HepG2 (cell line): ENCODE measurements around the gene JADE3. TPM values are rescaled to one million over a fixed set of nuclear protein-coding genes. Genes with fewer than 3 reads are reported as not detected.

Experiments used
- ATAC-seq: fragments of 200-7000 bp; cut with Tn5 transposase; 3 replicates; pipeline ENCODE4 v1.9.1; 2020; ENCODE audit warnings: mild to moderate bottlenecking, moderate library complexity
- BruUV-seq: library from RNA; stranded (reverse); fragments of 400-500 nt; replicated peaks from 2 replicates; lab custom pipeline; 2021; lab: Mats Ljungman, UMichigan
- CTCF ChIA-PET: fragments of 300-600 bp; formaldehyde crosslinking; extraction: SDS; loops from one replicate; lab custom pipeline; 2021; ENCODE audit warnings: low total read pairs, inconsistent platforms, low intra/inter-chr PET ratio; lab: Yijun Ruan, JAX
- POLR2A ChIA-PET: fragments of 350-600 bp; sonication (Branson Sonifier 250); formaldehyde crosslinking; loops from one replicate; lab custom pipeline; 2020; ENCODE audit warnings: antibody characterized with exemption, inconsistent platforms; lab: Yijun Ruan, JAX
- DNase-seq: peaks from one replicate; pipeline ENCODE4 v3.0.0-alpha.2; 2015; ENCODE audit warnings: low spot score
- FAIRE-seq: peaks from 3 replicates; lab custom pipeline; 2011; peaks lifted over from hg19 to GRCh38; lab: Jason Lieb, UNC
- H2AFZ ChIP-seq: one replicate; pipeline ENCODE4 v1.6.1; 2011; ENCODE audit warnings: low read length, inconsistent platforms
- H3K27ac ChIP-seq: fragments of 300-600 bp; 3 replicates; pipeline ENCODE4 v1.8.0; 2011; ENCODE audit warnings: mixed run types, mild to moderate bottlenecking, mixed read lengths, low read length, inconsistent platforms; ENCODE audit not compliant: insufficient read depth; ENCODE audit errors: extremely low read length
- H3K27me3 ChIP-seq, 2 experiments: fragments of 200-600 bp in 1 of 2; 2 replicates in 1 of 2; 3 replicates in 1 of 2; pipeline versions ENCODE4 v1.6.0 to v1.8.0; 2011; ENCODE audit warnings: low read length in 2 of 2, mild to moderate bottlenecking in 2 of 2, moderate library complexity in 2 of 2, inconsistent platforms in 1 of 2; ENCODE audit not compliant: insufficient read depth in 2 of 2, control insufficient read depth in 1 of 2
- H3K36me3 ChIP-seq, 2 experiments: fragments of 200-600 bp in 1 of 2; replicated peaks in 1 of 2; 2 replicates in 1 of 2; 3 replicates in 1 of 2; pipeline versions ENCODE4 v1.5.1 to v1.8.0; 2011; ENCODE audit warnings: low read length in 2 of 2, inconsistent platforms in 1 of 2; ENCODE audit not compliant: insufficient read depth in 2 of 2, control insufficient read depth in 1 of 2
- H3K4me1 ChIP-seq: 2 replicates; pipeline ENCODE4 v1.5.1; 2012; ENCODE audit warnings: low read length, inconsistent platforms; ENCODE audit not compliant: insufficient read depth
- H3K4me2 ChIP-seq: 2 replicates; pipeline ENCODE4 v1.6.0; 2011; ENCODE audit warnings: low read depth, low read length, inconsistent platforms
- H3K4me3 ChIP-seq, 3 experiments: fragments of 200-600 bp in 1 of 3; sonication (generic), shearing (Covaris generic) in 1 of 3; replicated peaks in 1 of 3; 2 replicates each; pipeline ENCODE4 v1.5.1; 2011 to 2016; ENCODE audit warnings: low read length in 3 of 3, inconsistent platforms in 2 of 3, low read depth in 2 of 3, mild to moderate bottlenecking in 2 of 3, control low read depth in 1 of 3, mixed read lengths in 1 of 3; ENCODE audit not compliant: insufficient read depth in 1 of 3
- H3K79me2 ChIP-seq: one replicate; pipeline ENCODE4 v1.6.1; 2011; ENCODE audit warnings: low read length, inconsistent platforms; ENCODE audit not compliant: insufficient read depth
- H3K9ac ChIP-seq: 2 replicates; pipeline ENCODE4 v1.6.0; 2011; ENCODE audit warnings: mild to moderate bottlenecking, low read depth, low read length, inconsistent platforms; ENCODE audit not compliant: insufficient read depth
- H3K9me3 ChIP-seq: 2 replicates; pipeline ENCODE4 v1.5.1; 2012; ENCODE audit warnings: mild to moderate bottlenecking, low read length
- H4K20me1 ChIP-seq: 2 replicates; pipeline ENCODE4 v1.6.0; 2011; ENCODE audit warnings: inconsistent platforms, mild to moderate bottlenecking, low read length, moderate library complexity; ENCODE audit not compliant: insufficient read depth
- ATF4 ChIP-seq, 2 experiments: fragments of 450-650 bp in 1 of 2; sonication (generic) in 1 of 2; formaldehyde crosslinking; IDR thresholded peaks; 2 replicates each; pipeline versions ENCODE4 v1.5.0 to v1.8.0; 2020 to 2022; ENCODE audit warnings: mild to moderate bottlenecking in 1 of 2, missing genetic modification reagents in 1 of 2
- CENPX ChIP-seq: sonication (generic); formaldehyde crosslinking; IDR thresholded peaks from 2 replicates; pipeline ENCODE4 v1.9.0; 2021; ENCODE audit warnings: mild to moderate bottlenecking, missing genetic modification reagents, moderate library complexity
- ELF3 ChIP-seq: IDR thresholded peaks from 2 replicates; pipeline ENCODE4 v1.6.1; 2016; ENCODE audit warnings: missing genetic modification reagents, missing compliant biosample characterization
- KDM5B ChIP-seq: sonication (generic); formaldehyde crosslinking; IDR thresholded peaks from 2 replicates; pipeline ENCODE4 v1.4.0; 2020; ENCODE audit warnings: missing genetic modification reagents, mild to moderate bottlenecking, borderline replicate concordance
- PPARG ChIP-seq: conservative IDR thresholded peaks from 2 replicates; pipeline ENCODE4 v1.6.1; 2016; ENCODE audit warnings: missing biosample characterization, missing genetic modification reagents
- RXRB ChIP-seq: IDR thresholded peaks from 2 replicates; pipeline ENCODE4 v1.6.1; 2016; ENCODE audit warnings: borderline replicate concordance, missing genetic modification reagents, missing compliant biosample characterization
- TRAFD1 ChIP-seq: sonication (generic); formaldehyde crosslinking; IDR thresholded peaks from 2 replicates; pipeline ENCODE4 v1.5.1; 2020; ENCODE audit warnings: missing genetic modification reagents, mild to moderate bottlenecking, borderline replicate concordance
- ZBTB43 ChIP-seq: sonication (generic); formaldehyde crosslinking; conservative IDR thresholded peaks from 2 replicates; pipeline ENCODE4 v1.4.0; 2020; ENCODE audit warnings: missing genetic modification reagents
- ZIK1 ChIP-seq: sonication (generic); formaldehyde crosslinking; IDR thresholded peaks from 2 replicates; pipeline ENCODE4 v1.5.0; 2020; ENCODE audit warnings: mild to moderate bottlenecking, low read depth, missing genetic modification reagents, borderline replicate concordance
- ZMYM3 ChIP-seq: sonication (generic); formaldehyde crosslinking; IDR thresholded peaks from 2 replicates; pipeline ENCODE4 v1.5.1; 2020; ENCODE audit warnings: mild to moderate bottlenecking, missing genetic modification reagents
- ZNF124 ChIP-seq: sonication (generic); formaldehyde crosslinking; IDR thresholded peaks from 2 replicates; pipeline ENCODE4 v1.4.0; 2020; ENCODE audit warnings: missing genetic modification reagents
- ZNF260 ChIP-seq: sonication (generic); formaldehyde crosslinking; IDR thresholded peaks from 2 replicates; pipeline ENCODE4 v1.4.0; 2020; ENCODE audit warnings: missing genetic modification reagents, low read depth, mild to moderate bottlenecking, borderline replicate concordance
- ZNF33B ChIP-seq: sonication (generic); formaldehyde crosslinking; IDR thresholded peaks from 2 replicates; pipeline ENCODE4 v1.5.1; 2020; ENCODE audit warnings: mild to moderate bottlenecking, missing genetic modification reagents
- ZNF510 ChIP-seq: sonication (generic); formaldehyde crosslinking; IDR thresholded peaks from 2 replicates; pipeline ENCODE4 v1.4.0; 2020; ENCODE audit warnings: low read depth, mild to moderate bottlenecking, missing genetic modification reagents
- WGBS: methylation state at CpG from one replicate; pipeline ENCODE4 v1.1.6; 2017; ENCODE audit warnings: low lambda C conversion rate; 5-methylcytosine and 5-hydroxymethylcytosine counted together
- in situ Hi-C: cut with HindIII; loops from 2 replicates; pipeline ENCODE4 v1.10.0; 2017; ENCODE audit warnings: low pct_unique_long_range_greater_than_20kb; ENCODE audit not compliant: extremely low pct_ligation_motif_present
- intact Hi-C: fragments of 100-400 bp; cut with micrococcal nuclease; formaldehyde crosslinking; loops from one replicate; pipeline ENCODE4 v1.10.0; 2022; ENCODE audit not compliant: unreplicated experiment
- polyA plus RNA-seq, 8 experiments: library from polyadenylated mRNA; depleted of rRNA in 3 of 8; stranded (reverse) in 7 of 8; unstranded in 1 of 8; fragments of >200 nt; fragmentation: Illumina TruSeq in 4 of 8; extraction: Trizol in 4 of 8; gene quantifications; 2 replicates each; pipeline versions ENCODE4 v1.2.1 to v1.2.3, GENCODE V29; 2011 to 2016; ENCODE audit warnings: low read depth in 4 of 8, missing spikeins in 1 of 8, mixed read lengths in 1 of 8; ENCODE audit not compliant: insufficient read depth in 1 of 8
- total RNA-seq, 5 experiments: library from RNA; depleted of rRNA; stranded (reverse); fragments of >200 nt; fragmentation: Illumina TruSeq; extraction: Trizol; gene quantifications; 2 replicates each; pipeline ENCODE4 v1.2.3, GENCODE V29; 2016; ENCODE audit warnings: low read depth in 1 of 5

Gene JADE3
- total and polyA plus RNA-seq, 2 of the 13 experiments (the other 11 are each of a cell fraction or from before 2014, with no cell fraction given) = 7.7 to 7.8 TPM

DNA sequence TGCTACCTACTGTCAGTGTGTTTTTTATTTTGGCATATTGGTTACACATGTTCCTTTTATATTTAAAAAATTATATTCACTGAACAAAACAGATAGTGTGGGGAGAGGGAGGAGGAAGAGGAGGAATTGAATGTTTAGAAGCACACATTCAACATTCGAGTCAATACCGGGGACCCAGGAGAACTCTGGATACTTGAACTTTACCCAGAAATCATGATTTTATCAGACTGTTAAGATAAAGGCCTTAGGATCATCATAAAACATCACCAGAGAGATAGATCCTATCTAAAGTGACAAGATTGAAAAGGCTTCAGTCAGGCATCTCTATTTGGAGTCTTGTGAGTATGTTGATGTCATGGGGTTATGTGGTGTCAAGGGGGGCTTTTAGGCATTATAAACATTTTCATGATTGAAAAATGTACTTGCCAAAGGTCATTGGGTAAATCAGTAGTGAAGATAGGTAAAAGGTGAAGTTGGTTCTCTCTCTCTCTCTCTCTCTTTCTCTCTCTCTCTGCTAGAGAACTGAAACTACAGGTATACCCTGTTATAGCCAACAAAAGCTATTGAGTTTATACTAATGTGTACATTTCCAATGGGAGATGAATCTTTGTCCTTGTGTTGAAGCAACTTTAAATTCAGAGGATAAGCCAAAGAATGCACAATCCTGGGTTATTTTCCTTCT lies 149.2 kb downstream of the JADE3 start:
- peak overlapping the region; percentile 18; the same call in 1 of the 2 replicates for H3K4me2 ChIP-seq
- CTCF ChIA-PET = no interaction called here

More for the DNA sequence above, 149.2 kb downstream of the JADE3 start:
- in situ Hi-C loops (no loop called here), intact Hi-C loops (no loop called here)
- WGBS = 7% methylated on average over 2 of the region's 2 CpGs
- H3K4me1 ChIP-seq = peaks cover 76% of the 10 kb centered on the region
- no peaks in the 10 kb centered on the region for H3K79me2 ChIP-seq
- no peaks in the 10 kb centered on the region for H4K20me1 ChIP-seq
- FAIRE-seq (no peak), ATAC-seq (no peak), DNase-seq (no peak)
- TF ChIP-seq TRAFD1 (CRISPR knock-in tag) (no peak), ZNF260 (no peak), KDM5B (no peak), ZNF124 (no peak), ZNF33B (no peak), ELF3 (no peak), ZNF510 (no peak), CENPX (CRISPR knock-in tag) (no peak), ATF4 (CRISPR knock-in tag; IDR thresholded peaks at IDR 0.05) (no peak), PPARG (peak; percentile 84), ZIK1 (CRISPR knock-in tag) (no peak), ZBTB43 (no peak), ZMYM3 (CRISPR knock-in tag) (no peak), RXRB (peak; percentile 64; the same call in 1 of the 2 replicates)
- POLR2A ChIA-PET = interaction anchor here (1.1 to 1.8 kb wide), 2 partner anchors 17 to 19 kb away, joined by 4 to 5 read pairs; partner anchors contain the start of gene RGN
- H2AFZ ChIP-seq = no peak overlapping the region
- no TSS peak for BruUV-seq
- H3K9ac ChIP-seq = no peak overlapping the region
- H3K27me3 ChIP-seq = no peaks in the 10 kb centered on the region
- no peaks in the 10 kb centered on the region for H3K9me3 ChIP-seq
- no peak overlapping the region for H3K4me3 ChIP-seq
- peak overlapping the region; percentile 35 for H3K27ac ChIP-seq
- H3K36me3 ChIP-seq = peaks cover 0 to 4% of the 10 kb centered on the region in 2 experiments; a peak in 1 of 5 replicates
